Measurements from ENCODE around the gene APOLD1.
"Not testable (repeated sequence)": the region's sequence is repeated elsewhere in the genome, so short reads cannot be mapped to it uniquely, and the experiment has no call there.

APOLD1 gene

DNA sequence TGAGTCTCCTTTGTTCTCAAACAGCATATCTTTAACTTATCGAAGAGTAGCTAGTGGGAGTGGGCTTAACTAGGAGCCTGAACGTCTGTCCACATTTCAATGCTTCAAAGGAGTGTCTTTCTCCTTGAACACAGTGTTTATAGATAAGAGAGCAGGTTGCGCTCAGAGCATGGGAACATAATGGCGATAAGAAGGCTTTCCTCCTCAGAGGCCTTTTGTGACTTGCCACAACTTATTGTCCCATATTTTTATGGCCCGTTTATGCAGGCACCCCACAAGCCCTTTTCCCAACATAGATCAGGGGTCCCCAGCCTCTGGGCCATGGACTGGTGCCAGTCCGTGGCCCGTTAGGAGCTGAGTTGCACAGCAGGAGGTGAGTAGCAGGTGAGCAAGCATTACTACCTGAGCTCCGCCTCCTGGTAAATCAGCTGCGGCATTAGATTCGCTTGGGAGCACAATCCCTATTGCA, 25.1 kb downstream of the APOLD1 start:
- DNase-seq, result no peak

DNA sequence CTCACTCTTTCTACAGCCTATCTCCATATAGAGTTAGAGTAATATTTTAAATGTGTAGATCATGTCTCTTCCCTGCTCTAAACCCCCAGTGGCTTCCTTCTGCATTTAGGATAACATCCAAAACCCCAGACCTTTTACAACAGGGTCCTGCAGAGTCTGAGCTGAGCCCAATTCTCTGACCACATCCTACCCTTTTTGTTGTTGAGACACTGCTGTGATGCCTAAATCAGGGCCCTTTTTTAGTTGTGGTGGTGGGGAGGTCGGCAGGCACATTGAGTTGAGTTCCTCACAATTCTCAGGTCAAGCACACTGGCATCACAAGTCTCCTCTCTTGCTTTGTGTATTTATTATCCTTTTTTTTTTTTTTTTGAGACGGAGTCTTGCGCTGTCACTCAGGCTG, 25.9 kb downstream of the APOLD1 start:
- DNase-seq, result no peak

DNA sequence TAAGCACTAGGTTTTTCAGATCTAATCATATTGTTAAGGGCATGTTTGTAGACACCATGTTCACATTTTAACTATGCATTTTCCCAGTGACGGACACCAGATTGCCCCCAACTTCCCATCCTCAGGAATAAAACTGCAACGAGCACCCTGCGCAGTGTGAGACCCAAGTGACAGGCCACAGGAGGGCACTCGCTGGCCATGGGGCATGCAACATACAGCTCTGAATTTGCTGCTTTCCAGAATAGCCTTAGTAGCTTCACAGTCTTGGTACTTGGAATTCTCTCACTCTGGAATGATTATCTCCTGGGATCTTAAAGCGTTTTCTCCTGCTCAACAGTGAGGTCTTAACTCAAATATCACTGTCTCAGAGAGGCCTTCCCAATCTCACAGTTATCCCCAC, 26.7 kb downstream of the APOLD1 start:
- no peak for DNase-seq

DNA sequence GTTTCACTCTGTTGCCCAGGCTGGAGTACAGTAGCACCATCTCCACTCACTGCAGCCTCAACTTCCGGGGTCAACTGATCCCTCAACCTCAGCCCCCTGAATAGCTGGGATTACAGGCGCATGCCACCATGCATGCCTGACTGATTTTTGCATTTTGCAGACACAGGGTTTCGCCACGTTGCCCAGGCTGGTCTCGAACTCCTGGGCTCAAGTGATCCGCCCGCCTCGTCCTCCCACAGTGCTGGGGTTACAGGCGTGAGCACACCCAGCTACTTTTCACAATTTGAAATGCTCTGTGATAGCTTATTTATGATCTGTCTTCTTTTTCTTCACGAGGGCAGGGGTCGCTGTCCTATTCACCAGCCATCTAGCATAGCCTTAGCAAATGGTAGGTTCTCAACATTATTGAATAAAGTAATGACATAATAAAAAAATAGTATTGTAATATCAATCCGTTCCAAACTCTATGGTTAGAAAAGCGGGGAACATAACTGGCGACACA, 27.2 kb downstream of the APOLD1 start:
- no peak for DNase-seq

DNA sequence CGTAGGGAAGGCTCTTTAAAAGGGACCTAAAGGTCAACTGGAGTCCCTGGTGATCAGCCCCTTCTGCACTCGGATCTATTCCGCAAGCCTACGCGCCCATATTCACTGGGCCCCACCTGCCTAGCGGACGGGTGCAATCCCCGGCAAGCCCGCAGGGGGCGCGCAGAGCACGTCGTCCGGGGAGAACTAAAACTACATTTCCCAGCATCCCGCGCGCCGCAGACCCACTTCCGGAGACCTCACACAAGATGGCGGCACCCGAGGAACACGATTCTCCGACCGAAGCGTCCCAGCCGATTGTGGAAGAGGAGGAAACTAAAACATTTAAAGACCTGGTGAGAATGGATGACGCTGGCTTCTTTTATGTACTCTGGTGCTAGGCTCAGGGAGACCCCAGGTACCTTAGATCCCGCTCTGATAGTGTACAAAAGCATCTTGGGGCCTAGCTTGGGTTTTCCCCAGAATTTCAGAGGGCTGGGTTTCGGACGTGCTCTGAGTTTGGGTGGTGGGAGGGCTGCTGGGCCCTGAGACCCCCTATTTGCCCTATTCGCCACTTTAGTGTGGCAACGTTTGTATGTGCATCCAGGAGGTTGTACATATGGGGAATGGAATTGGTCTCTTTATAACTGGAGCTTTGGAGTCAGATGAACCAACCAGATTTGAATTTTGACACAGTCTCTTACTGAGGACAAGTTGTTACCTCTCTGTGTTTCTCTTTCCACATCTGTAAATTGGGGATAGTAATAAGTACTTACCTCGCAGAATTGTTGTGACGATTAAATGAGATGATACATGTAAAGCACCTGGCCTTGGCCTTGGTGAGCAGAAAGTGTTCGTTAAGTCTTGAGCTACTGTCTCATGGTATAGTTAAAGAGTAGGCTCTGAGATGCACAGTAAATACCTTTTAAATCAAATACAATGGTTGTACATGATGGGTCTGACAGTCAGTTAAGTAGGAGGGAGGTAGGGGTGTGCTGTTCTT, 28.0 kb downstream of the APOLD1 start, which contains the start of gene DDX47:
Gene DDX47 (plus strand): TSS at position 227 of the 982 bp plus-strand sequence. CDS start 22 bp downstream, at position 249.
- DNase-seq, result peak; percentile 82

DNA sequence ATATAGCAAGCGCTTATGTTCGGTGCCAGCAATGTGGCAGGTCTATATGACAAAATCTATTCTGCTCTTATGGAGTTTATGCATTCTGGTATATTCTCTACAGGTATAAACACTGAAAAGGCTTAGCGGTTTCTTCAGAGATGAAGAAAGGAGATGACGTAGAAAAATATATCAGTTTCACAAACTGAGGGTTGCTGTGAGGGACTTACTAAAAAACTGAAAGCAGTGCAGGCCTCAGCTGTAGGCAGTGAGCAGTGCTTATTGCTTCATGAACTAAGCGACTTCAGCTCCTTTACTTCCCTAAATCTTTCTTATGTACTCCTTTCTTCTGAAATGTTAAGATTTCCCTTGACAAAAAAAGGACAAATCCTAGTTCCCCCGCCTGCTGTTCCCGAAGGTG, 32.2 kb downstream of the APOLD1 start:
- no peak for DNase-seq

DNA sequence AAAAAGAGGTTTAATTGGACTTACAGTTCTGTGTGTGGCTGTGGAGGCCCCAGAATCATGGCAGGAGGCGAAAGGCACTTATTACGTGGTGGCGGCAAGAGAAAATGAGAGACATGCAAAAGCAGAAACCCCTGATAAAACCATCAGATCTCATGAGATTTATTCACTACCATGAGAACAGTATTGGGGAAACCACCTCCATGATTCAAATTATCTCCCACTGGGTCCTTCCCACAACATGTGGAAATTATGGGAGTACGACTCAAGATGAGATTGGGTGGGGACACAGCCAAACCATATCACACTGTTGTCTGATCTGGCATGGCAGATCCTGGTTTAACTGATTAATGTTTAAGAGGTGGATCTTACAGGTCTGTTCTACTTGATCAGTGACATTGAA, 33.2 kb downstream of the APOLD1 start:
- DNase-seq, result no peak

DNA sequence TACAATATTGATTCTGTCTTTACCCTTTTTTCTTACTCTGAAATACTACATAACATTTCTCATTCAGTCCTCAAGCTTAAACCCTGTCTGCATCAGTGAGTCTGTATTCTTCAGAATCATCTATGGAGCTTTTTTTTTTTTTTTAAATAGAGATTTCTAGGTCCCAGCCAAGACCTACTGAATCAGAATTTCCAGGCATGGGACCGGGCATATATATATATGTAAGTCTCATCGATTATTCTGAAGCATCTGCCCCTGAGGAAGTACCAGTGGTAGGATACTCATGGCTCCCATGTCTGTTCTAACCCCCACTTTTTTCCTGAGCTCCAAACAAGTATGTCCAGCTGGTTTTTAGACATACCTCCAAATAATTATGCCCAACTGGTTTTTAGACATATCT, 33.8 kb downstream of the APOLD1 start:
- DNase-seq, result no peak

DNA sequence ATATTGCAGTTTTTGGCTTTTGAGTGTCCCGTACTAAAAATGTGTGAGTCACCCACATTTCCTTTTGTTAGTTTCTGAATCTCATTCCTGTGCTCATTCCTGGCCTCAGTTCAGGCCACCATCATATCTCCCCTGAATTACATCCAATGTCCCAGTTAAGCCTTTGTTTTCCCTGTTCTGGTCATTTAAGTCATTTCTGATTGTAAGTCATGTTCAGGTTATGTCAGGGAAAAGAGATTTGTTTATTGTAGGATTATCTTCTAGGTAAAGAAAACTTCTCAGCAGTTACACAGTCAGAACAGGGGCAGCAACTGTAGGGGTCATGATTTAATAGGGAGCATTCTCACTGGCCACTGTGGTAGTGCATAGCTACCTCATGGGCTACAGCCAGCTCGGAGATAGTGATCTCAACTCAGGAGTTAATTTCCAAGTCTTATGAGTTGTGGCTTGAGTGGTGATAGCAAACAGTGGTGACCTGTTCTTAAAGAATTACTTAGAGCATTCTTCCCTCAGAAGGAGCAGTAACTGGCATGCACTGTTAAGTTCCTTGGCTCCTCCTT, 34.4 kb downstream of the APOLD1 start:
- DNase-seq, result no peak

DNA sequence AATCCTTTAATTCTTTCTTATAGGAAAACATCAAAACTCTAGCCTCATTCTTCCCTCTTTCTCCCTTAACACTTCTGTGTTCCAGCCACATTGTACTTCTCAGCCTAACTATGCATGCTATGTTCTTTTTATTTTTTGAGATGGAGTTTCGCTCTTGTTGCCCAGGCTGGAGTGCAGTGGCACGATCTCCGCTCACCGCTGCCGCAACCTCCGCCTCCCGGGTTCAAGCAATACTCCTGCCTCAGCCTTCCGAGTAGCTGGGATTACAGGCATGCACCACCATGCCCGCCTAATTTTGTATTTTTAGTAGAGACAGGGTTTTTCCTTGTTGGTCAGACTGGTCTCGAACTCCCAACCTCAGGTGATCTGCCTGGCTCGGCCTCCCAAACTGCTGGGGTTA, 34.9 kb downstream of the APOLD1 start:
- not testable (repeated sequence) for DNase-seq

DNA sequence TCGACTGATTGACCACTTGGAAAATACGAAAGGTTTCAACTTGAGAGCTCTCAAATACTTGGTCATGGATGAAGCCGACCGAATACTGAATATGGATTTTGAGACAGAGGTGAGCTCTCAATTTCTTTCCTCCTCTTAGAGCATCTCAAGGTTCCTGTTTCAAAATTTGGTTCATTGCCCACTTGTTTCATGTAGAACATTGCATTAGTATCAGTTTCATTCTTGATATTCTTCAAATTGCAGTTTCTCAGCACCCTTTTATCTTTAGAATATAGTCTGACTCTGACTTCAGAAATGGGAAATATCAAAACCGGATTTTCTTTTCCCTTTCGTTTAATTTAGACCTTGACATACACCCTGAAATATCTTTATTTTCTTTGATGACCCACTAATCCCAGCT, 36.5 kb downstream of the APOLD1 start:
- DNase-seq, result no peak

DNA sequence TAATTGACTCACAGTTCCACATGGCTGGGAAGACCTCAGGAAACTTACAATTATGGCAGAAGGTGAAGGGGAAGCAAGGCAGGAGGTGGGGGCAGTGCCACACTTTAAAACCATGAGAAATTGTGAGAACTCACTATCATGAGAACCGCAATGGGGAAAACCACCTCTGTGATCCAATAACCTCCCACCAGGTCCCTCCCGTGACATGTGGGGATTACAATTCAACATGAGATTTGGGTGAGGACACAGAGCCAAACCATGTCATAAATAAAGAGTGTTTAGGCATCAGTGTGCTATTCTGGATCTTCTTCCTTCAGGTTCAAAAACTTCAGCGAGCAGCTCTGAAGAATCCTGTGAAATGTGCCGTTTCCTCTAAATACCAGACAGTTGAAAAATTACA, 37.4 kb downstream of the APOLD1 start:
- no peak for DNase-seq

DNA sequence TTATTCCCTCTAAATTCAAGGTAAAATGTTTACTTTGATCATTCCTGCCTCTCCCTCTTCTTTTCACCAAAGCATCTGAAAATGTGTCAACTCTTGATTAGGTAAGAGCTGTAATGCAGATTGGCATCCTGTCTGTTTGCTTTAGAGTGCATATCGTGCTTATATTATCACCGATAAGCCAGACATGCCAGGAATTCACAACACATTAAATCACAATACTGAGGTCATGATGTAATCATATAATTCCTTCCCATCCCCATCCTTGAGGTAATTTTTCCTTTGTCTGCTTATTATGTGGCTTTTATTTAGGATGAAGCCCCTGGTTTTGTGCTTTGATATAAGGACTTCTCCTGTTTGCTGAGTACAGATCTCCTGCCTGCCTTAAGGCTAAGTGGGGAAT, 37.8 kb downstream of the APOLD1 start:
- DNase-seq, result no peak

DNA sequence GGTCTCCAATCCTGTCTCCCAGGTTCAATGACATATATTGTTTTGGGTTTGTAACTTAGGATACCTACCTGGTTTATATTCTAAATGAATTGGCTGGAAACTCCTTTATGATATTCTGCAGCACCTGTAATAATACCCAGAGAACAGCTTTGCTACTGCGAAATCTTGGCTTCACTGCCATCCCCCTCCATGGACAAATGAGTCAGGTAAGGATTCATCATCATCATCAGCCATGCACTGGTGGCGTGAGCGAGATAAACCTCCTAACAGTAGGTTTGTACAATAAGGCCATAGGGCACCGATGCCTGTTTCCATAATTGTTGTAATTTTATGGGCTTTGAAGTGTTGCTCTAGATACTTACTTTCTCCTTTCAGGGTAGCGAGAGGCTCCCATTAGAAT, 38.4 kb downstream of the APOLD1 start:
- DNase-seq, result no peak

DNA sequence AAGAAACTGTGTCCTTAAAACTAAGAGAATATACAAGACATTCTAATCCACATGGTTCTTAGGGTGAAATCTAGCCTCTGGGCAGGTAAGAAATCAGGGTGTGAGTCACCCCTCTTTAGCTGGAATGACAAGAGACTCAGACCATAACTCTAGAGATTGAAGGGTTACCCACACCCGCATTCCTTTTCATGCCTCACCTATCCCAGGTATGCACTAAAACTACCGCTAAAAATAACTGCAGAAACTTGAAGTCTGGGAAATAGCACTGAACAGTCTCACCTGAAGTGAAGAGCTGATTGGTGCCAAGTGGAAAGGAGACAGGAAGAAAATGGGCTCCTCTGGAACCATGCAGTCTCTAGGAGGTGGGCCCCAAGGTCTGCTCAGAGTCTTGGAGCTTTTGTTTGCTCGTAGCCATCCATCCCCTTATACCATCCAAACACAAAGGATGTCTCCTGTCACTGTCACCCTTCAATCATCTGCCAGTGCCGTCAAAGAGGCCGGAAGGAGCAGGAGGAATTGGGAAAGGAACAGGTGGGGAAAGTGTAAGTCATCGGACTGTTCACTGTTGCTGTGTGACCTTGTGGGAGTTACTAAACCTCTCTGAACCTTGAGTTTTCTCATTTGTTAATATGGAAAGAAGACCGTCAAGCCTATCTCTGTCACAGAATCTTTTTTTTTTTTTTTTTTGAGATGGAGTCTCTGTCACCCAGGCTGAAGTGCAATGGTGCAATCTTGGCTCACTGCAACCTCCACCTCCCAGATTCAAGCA, 50.1 kb downstream of the APOLD1 start:
- no peak for DNase-seq

DNA sequence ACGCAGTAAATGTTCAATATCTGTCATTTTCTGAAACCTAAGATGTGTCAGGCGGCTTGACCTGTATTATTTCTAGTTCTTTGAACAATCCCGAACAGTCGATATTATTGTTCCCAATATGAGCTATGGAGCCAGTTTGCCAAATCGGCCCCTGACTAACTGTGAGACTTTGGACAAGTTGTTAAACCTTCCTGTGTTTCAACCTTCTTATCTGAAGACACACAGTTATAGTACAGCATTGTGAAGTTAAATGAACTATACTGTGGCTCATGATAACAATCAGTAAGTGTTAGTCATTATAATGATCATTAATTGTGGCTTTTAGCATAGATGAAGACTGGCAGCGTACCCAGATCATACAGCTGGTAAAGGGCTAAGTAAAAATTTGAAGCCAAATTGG, 51.1 kb downstream of the APOLD1 start:
- DNase-seq, result no peak

DNA sequence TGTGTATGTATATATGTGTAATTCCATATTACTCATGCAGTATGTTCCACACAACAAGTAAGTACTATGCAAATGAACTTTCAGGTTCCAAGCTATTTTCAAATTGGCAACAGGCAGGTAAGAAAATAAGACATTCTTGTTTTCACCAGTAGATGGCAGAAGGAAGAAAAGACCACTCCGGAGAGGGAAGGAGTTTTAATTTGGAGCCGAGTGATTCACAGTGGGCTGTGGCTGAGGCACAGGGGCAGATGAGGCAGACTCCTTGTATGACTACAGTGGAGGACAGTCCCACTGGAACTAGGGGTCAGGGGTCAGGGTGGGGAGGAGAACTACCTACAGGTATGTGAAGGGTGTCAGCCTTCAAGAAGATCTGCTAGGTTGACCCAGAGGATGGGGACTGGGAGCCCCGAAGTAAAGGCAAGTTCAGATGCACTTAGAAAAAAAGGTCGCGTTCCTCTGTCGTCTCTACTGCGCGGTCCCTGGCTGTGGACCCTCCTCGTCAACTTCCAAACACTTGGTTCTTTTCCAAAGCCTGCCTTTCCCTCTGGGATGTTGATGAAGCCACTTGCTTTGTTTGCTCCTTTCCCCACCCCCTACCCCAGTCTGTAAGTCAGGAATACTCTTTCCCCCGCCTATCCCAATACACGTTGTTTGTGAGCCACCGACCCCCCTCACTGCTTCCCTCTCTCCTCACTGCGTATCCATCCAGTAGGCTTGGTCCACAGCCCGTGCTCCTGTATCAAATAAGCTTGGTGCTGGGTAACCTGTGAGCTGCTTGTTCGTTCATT, 51.8 kb downstream of the APOLD1 start:
- peak; percentile 23 for DNase-seq

DNA sequence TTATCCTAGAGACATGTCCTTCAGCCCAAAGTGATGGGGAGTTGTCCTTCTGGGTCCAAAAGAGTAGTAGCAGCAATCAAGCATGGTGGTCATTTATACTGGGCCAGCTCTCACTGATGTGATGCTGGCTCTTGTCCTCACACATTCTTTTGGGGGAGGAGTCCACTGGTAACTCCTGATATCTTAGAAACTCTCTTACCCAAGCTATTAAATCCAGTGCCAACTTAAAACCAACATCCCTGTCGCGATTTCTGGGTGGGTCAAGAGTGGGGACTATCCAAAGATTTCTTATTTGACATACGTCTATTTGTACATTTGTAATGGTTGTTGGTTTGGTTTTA, 52.3 kb downstream of the APOLD1 start:
- no peak for DNase-seq

DNA sequence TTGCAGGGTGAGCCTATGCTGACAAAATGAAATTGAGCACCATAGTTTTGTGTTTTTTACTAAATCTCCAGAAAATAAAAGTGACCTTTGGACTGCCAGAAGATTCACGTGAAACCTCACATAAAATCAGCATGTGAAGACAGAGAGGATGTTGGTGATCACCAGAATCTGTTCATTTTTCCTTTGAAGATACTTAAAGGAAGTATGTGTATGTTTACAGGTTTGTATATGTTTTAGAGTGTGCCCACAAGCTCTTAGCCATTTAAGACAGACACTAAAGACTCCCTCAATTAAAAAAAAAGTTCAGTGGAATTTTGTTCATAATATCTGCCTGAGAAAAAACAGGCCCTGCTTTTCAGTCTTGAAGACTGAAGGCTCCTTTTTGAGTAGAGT, 53.5 kb downstream of the APOLD1 start:
- no peak for DNase-seq

DNA sequence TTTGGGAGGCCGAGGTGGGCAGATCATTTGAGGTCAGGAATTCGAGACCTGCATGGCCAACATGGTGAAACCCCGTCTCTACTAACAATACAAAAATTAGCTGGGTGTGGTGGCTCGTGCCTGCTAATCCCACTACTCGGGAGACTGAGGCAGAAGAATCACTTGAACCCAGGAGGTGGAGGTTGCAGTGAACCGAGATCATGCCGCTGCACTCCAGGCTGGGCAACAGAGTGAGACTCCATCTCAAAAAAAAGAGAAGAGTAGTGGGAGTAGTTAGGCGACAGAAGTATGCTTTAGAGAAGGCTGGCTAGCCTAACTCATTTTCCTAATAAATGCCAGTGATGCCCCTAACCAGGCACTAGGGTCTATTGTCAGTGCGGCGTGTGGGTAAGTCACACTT, 54.0 kb downstream of the APOLD1 start:
- DNase-seq, result not testable (repeated sequence)

DNA sequence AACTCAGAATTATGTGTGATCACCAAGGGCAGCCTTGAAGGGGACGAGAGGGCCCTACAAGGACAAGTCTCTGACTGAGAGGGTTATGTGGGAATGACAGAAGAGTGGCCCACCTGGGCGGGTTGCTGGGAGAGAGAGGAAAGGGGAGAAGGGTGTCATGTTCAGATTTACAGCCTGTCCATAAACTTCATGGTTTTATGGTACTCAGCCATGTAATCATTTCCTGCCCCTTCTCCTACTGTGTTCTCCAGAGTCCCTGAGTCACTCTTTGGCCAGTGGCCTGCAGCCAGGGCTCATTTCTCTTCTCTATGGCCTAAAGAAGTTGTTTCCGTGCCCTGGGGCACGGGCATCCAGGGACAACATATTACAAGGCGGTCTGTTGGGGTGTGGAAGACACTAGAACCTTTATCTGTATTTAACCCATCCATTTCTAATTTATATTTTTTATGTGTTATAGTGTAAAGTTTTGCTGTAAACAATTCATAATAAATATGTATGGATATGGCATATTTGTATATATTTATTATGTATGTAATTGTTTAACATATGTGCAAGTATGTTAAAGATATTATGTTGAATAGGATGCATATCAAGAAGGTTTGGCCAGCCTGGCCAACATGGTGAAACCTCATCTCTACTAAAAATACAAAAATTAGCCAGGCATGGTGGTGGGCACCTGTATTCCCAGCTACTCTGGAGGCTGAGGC, 54.6 kb downstream of the APOLD1 start:
- no peak for DNase-seq

DNA sequence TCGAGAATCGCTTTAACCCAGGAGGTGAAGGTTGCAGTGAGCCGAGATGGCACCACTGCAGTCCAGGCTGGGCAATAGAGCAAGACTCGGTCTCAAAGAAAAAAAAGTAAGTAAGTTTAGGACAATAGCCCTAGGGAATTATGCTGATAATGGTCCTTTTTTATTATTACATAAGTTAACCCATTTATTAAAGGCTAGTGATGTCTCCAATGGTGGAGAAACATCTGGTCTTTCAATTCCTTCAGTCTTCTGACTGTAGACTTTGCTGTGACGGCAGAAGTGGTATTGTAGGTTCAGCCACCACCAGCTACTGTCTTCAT, 55.1 kb downstream of the APOLD1 start:
- no peak for DNase-seq
